Stimulated activated naive CD4-positive, alpha-beta T cell (primary cell): ENCODE data around the gene MAN1A1.
A peak's percentile ranks its signal among the peaks of the same experiment; 100 is the strongest.
"Not testable (repeated sequence)": the region's sequence is repeated elsewhere in the genome, so short reads cannot be mapped to it uniquely, and the experiment has no call there.

ENCODE experiments used
- DNase-seq, 6 experiments: peaks; one replicate each; lab custom pipeline; 2025; lab: John Stamatoyannopoulos, UW

Gene MAN1A1

DNA sequence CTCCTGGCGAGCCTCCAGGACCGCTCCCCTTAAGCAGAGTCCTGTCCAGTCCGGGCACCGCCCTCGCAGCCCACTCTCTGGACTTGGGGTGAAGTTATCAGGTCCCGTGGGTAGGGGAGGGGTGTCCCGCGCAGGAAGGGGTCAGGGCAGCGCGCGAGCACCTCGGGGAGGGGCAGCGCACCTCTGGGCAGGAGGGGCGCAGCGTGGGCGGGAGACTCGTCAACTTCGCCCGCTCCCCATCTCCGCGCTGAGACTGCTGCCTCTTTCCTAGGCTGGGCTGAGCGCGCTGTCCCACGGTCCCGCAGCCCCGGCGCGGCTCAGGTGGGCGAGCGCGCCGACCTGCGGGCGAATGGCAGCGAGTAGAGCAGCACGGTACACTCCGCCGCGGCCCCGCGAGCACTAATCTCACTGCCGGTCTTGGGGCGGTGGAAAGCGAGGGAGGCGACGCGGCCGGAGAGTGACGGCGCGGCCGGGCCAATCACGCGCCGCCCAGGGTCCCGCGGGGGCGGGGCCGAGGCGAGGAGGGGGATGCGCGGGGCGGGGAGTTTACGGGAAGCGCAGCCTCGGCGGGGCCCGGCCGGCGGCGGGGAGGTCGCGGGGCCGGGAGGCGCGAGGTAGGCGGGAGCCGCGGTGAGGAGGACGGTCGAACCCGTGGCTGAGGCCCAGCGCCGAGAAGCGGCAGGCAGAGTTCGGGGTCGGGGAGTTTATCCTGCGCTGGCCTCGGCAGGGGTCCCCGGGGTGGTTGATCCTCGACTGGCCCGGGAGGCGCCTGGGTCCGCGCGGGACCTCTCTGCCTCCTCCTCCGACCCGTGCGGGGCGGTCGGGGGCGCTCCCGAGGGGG lies at the start of gene MAN1A1:
MAN1A1 (minus strand) TSS at position 401 of the 841 bp plus-strand sequence. CDS start 696 bp downstream, outside the sequence.
- DNase-seq: peak; percentile 74 to 90 (median 84)

DNA sequence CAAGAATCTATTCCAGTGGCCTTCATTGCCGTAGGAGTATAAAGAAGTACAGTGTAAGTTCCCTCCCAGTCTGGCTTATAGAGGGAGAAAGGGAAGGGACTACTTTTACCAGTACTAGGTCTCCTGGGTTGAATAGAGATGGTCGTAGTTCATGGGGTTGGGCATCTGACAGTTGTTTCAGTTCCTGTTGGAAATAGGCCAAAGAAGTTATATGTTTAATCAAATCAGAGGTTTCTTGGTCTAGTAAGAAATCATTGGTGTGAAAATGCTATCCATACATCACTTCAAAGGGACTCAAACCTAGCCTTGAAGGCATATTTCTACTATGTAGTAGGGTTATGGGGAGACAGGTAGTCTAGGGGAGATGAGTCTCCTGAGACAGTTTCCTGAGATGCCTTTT lies 45.6 kb upstream of the MAN1A1 start:
- DNase-seq: no peak

DNA sequence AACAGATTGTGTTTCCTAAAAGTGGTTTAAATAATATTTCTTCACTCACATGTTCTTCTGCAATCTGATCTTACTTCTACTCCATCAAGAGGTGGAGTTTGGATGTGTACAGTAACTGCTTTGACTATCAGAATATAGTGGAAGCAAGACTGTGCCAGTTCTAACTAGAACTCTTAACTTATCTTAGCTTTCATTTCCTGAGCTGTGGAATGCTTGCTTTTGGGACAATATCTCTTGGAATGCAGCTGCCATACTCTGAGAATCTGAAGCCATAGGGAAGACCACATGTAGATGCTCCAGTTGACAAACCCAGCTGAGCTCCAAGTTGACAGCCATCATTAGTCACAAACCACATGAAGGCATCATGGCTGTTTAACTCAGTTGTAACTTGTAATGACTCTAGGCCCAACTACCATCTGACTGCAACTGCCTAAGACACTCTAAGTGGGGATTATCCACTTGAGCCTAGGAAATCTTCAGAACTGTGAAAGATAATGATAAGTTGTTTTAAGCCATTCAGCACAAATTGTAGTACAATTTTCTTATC lies 40.8 kb upstream of the MAN1A1 start:
- DNase-seq: no peak

DNA sequence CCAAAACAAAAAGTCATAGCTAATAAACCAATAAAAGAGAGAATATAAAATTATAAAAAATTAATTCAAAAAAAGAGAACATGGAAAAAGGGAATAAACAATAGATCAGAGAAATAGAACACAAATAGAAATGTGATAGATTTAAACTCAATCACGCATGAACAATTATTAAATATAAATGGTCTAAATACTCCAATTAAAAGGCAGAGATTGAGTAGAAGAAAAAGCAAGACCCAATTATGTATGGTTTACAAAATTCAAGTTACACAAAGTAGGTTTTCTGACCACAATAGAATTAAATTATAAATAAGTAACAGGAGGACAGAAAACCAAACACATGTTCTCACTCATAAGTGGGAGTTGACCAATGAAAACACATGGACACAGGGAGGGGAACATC lies 36.4 kb upstream of the MAN1A1 start:
- no peak for DNase-seq

DNA sequence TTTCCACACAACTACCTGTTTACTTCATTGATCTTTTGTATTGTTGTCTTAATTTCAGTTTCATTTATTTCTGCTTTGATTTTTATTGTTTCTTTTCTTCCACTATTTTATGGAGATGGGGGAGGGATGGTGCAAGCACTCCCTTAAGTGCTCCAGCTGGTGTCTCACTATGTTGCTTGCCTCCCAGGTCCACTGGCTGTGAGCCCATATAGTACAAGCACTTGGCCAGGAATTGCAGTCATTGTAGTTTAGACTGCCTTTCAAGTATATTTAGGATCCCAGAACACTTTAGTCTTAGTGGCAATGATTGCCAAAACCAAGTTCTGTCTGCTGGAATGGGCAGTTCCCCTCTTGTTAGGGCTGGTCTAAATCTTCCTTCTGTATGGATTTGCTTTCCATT lies 34.9 kb upstream of the MAN1A1 start:
- no peak for DNase-seq

DNA sequence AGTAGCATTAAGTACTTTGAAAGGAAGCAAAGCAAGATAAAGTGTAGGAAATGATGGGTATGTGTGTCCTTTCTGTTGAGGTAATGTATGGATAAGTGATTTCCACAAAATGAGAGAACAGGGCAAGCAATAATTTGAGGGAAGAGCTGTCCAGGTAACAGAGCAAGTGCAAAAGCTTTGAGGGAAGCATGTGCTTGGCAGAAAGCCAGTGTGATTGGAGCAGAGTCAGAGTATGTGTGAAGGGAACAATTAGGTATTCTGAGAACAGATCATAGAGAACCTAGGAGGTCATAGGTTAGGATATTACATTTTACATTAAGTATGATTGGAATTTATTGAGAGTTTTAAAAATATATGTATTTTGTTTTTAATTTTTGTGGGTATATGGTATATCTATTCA lies 30.2 kb upstream of the MAN1A1 start:
- DNase-seq: no peak

DNA sequence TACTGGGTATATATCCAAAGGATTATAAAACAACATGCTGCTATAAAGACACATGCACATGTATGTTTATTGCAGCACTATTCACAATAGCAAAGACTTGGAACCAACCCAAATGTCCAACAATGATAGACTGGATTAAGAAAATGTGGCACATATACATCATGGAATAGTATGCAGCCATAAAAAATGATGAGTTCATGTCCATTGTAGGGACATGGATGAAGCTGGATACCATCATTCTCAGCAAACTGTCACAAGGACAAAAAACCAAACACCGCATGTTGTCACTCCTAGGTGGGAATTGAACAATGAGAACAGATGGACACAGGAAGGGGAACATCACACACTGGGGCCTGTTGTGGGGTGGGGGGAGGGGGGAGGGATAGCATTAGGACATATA lies 27.5 kb upstream of the MAN1A1 start:
- DNase-seq: not testable (repeated sequence)

DNA sequence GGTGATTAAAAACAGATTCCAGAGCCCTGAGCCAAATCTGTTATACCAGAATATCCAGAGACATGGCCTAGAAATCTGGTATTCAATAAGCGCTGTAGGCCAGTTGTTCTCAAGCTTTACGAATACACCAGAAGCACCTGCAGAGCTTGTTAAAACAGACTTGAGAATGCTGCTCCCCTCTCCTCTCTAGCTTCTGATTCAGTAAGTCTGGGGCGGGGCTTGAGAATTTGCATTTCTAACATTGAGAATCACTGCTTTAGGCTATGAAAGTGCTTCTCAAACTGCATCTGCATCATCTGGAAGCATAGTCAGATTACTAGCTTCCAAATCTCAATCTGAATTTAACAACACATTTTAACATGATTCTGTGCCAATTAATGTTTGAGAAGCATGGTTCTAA lies 20.5 kb upstream of the MAN1A1 start:
- DNase-seq: no peak

DNA sequence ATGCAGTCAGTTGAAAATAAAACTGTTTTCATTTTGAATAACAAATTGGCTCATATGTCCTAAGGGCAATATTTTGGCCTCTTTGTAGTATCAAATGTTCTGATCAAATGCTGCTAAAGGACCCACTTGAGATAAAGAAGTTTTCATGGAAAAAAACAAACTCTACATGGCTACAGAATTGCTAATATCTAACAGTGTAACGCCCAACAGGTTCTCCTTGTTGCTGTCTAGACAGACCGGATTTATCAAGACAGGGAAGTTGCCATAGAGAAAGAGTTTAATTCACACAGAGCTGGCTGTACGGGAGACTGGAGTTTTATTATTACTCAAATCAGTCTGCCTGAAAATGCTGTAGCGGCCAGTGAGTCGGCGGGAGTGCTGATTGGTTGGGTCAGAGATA lies 19.4 kb upstream of the MAN1A1 start:
- no peak for DNase-seq

DNA sequence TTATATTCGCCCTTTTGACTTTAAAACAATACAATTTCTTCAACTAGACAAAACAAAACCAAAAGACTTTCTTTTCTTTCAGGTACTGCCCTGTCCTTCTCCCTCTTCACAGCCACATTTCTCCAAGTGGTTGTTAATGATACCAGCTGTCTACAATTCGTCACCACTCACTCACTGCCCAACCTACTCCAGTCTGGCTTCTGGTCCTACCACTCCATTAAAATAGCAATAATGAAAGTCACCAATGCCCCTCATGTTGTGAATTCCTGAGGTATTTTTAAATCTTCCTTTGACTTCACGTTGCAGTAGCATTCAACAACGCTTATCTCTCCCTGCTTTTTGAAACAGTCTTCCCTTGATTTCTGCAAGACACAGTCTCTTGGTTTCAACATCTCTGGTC lies 11.6 kb upstream of the MAN1A1 start:
- no peak for DNase-seq

DNA sequence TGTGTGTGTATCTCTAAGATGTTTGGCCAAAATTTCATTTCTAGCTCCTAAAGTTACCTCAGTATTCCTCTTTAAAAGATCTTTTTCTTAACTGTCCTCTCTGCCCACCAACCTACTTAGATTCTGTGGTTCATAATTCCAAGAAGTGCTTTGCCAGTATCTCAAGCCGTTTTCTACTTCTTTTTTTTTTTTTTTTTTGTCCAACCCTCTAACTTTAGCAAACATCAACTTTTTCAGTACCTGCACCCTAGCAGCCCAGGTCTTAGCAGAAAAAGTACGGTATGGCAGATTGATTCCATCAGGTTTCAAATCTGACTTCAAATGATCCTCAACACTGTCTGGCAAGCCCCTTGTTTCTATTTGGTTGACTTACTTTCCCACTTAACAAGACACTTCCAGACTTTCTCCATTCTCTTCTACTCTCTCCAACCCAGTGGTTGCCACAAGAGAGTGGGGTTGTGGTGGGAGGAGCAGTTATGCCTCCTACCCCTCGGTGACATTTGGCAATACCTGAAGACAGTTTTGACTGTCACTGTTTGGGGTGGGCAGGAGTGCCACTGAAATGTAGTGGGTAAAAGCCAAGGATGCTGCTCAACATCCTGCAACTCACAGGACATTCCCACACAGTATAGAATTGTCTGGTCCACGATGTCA lies 10.8 kb upstream of the MAN1A1 start:
- no peak for DNase-seq

DNA sequence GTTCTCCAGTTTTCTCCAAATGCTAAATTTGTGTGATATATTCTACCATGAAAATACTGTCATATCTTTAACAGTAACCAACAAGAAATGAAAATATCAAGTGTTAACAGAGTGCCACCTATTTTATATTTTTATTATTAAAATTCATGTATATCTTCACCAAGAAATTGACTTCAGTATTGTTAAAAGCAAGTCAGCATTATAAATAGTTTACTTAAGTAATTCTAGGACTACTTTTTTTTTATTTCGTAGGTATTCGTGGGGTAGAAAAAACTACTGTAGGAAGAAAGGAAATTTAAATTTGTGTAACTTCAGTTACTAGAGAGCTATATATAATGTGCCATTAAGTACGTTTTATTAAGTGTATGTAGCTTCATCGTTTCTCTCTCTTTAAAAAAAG lies 6.3 kb upstream of the MAN1A1 start:
- DNase-seq: no peak

DNA sequence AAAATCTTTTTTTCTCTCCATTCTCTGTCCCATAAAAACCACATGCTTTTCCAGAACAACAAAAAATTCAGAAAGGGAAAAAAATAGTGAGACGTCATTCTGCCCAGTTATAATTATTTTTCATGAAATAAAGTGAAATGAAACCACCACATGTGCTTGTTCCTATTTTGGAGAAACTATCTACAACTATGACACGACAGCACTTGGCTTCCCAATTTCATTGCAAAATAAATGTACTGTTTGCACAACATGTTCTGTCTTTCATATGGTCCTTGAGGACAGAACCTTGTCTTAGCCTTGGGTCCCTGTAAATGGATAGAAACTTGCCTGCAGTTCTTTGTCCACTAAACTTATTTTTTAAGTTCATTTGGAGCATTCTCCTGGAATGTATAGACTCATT lies 5.6 kb upstream of the MAN1A1 start:
- no peak for DNase-seq

DNA sequence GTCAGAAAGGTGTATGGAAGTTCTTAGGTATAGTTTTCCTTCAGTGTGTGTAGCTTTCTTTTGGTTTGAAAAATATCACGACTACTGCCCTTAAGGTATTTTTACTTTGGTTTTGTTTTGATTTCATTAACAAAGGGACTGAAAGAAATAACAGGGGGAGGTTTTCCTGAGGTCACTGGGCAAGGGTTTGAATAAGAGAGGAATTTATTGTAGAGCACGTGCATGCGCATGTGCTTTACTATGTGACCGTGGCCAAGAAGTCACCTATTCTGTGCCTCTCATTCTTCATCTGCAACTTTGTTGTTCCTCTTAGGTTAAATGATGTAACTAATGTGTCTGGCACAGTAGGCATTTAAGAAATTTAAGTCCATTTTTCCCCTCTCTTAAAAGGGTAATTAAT lies 4.1 kb upstream of the MAN1A1 start:
- no peak for DNase-seq

DNA sequence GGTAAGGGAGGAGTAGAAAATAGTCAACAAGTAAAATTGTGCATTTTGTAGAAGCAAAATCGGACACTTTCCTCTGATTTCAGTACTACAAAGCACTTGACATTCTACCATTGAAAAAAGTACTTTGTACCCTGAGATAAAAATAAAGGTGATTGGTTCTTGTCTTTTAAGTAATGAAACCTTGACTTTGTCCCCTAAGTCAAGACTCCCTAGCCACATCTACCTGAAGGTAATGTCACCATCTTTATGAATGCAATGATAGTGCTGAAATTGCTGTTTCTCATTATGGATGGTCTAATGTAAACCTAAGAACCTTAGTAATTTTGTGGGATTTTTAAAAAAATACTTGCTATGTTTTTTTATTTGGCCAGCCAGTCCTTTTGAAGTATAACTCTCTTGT lies 2.4 kb upstream of the MAN1A1 start:
- DNase-seq: no peak

DNA sequence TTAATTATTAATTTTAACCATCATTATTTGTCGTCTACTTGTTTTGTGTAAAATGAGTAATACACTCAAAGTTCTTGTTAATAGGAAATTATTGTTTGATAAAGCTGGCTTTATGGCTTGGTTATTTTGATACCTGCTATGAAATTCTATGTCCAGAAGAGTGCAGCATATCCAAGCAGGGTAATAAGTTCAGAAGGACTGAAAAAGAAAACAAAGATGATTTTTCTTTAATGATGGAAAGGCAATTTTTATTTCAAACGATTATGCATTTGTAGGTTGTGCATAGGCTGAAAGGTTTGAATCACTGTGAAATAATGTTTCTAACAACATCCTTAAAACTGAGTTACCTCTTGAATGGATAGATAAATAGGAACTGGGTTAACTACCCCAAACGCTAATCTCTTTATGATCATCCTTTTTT lies 1.4 kb upstream of the MAN1A1 start:
- no peak for DNase-seq

DNA sequence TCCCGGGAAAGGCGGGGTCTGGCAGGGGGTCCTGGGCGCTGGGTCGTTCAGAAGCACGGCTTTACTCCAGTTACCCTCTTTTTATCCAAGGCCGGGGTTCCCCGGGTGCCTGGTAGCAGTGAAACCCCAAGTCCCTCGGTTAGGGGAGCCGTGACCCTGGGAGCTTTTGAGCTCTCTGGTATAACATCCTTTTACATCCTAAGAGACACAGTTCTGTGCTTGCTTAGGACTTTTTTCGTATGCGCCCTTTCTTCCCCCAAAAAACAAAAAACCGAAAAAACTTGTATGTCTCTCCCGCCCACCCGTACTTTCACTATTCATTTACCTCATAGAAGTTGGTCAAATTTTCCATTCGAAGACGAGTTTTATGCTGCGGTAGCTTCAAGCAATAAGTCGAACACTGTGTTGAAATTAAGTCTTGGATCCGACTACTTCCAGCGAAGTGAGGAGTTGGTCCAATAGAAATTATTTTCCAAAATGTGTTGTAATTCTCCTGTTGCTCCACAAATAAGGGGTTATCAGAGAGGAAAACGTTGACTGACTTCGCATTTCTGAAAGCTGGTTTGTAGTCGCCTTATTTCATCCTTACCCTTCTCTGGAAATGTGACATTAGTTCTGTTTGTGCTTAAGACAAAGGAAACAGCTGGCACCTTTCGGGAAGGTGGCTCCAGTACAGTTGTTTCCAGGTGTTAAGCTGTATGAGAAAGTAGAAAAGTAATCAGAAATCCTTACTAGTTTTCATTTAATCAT lies 816 bp upstream of the MAN1A1 start:
- DNase-seq: peak in 5 of 6 experiments; percentile 6 to 80 (median 65)

DNA sequence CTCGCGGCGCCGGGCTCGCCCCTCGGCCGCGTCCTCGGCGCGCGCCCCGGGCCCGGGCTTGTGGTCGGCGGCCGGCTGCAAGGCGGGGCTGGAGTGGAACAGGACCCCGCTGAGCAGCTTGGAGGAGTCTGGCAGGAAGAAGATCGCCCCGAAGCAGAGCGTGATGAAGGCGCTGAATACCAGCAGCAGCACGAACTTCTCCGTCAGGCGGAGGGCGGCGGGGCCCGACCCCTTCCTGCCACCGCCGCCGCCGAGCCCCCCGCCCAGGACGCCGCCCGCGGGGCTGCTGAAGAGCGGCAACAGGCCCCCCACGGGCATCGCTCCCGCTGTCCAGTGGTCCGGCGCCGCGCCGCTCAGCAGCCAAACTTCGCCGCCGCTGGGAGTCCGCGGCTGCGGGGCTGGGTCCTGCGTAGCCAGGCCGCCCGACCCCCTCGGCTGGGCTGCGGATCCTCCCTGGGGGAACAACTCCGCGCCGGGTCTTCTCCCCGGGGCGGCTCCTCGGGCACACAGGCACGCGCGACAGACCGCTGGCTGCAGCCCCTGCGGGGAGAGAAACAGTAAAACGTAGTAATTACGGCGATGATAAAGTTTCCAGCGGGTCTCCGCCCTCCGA lies 707 bp downstream of the MAN1A1 start:
- peak in 4 of 6 experiments; percentile 18 to 63 (median 34) for DNase-seq

DNA sequence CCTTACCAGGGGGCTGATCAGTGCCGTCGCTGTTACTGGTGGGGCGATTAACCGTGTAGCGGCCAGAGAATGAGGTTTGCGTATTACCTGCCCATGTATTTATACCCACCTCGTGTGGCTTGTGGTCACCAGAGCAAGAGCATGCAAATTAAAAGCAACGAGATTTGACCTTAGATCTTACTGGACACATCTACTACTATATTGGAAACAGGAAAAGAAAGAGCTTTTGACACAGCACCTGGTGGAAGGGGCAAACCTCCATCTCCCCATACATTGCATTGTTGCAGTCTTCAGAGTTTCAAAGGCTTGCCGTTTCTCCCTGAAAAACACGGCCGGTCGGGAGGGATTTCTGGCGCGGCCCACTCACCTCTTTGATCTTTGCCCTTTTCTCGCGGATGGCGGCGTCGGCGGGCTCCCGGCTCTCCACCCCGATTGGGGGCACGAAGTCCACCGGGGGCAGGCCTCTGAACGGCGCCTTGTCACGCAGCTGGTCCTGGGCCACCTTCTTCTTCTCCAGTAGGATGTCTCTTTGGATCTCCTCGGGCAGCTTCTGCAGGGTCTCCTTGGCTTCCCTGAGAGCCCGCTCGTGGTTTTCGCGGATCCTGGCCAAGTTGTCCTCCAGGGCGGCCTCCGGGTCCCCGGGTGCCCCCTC lies 1.3 kb downstream of the MAN1A1 start:
- peak in 5 of 6 experiments; percentile 7 to 55 (median 38) for DNase-seq

DNA sequence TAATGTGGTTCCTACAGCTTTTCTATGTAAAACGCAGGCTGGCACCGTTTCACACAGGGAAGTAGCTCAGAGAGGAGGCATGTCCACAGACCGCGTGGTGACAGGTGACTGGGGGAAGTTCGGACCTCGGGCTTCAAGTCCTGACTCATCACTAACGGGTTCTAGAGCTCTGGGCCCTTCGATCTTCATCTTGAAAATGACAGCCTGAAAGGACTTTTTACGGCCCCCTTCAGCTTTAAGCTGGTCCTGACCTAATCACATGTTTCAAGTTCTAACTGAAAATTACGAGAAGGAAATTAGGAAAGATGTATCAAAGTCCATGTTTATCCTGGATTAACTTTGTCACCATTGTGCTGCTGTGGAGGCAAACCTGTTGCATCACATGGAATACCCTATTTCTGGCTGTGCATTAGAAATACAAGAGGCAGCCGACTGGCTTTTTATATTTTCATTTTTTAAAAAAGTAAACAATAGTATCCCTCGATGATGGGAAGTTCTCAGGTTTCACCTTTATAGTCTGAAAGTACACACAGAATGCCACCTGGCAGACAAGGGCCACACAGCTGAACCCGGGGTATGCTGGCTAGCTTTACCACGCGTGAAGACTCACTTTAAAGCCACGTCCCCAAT lies 2.0 kb downstream of the MAN1A1 start:
- peak in 1 of 6 experiments; percentile 40 for DNase-seq

DNA sequence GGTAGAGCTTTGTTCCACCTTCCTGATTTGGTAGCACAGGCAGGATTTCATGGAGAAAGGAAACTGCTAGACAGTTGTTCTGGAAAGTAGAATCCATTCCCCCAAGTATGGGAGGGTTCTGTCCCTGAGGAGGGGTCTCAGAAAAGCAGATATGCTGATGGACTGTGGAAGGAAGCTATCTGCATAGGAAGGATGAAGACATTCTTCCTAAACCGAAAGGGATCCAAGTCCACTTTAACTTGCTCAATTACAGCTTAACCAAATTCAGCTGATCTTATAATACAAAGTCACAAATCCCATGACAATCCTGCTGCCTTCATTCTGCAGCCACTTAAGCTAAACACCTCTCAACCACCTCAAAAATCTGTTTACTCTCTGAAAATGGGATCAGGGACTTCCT lies 2.6 kb downstream of the MAN1A1 start:
- DNase-seq: no peak
